HG03196 (cell line): ENCODE results near the gene C2orf76.

Experiments used
- ATAC-seq: cut with Tn5 transposase; IDR thresholded peaks from one replicate; pipeline ENCODE4 v1.9.1; 2021; ENCODE audit not compliant: unreplicated experiment

Gene C2orf76

DNA sequence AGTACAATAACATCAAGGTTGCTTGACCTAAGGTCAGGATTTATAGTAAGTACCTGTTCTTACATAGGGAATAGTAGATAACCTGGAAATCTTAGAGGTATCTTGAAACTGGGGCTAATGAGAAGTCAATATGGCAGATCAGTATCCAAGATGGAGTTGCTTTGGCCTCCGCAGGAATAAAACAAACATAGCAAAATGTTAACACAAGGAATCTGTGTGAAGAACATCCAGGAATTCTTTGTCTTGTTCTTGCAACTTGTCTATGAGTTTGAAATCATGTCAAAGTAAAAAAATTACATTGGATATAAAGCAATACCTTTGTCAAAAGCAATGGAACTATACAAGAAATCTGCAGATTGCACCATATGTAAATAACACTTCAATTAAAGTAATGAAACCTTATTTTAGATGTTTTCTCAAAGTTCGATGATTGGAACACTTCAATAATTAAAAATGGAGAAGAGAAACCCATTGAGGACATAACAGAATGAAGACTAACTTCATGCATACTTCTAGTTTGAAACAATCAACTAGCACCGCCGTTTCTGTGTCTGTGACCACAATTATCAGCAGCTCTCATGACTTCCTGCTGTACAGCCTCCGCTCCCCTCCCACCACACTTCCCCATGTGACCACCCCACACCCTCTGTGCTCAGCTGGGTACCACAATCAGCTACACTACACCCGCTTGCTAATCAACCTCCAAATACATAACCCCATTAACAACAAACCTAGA lies 27.6 kb downstream of the C2orf76 start:
- peak; percentile 97 for ATAC-seq

DNA sequence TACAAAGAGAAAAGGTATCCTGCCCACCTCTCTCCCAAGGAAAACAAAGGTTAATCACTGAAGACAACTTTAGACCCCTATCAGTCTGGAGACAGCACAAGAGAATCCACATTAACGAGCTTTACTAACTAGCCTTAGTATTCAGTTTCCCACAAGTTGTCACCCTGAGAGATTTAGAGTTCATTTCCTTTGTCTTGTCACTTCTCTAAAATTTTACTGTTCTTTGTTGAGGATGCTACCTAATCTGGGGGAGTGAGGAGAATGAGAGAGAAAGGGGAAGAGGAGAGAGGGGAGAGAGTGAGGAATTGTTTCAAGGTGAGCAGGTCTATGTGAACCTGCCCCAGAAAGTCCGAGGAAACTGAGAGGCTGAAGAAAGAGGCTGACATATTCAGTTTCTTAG lies 28.4 kb downstream of the C2orf76 start:
- no peak for ATAC-seq

GRCh38 chr2:119337749-119338148 lies 28.9 kb downstream of the C2orf76 start:
- no peak for ATAC-seq

DNA sequence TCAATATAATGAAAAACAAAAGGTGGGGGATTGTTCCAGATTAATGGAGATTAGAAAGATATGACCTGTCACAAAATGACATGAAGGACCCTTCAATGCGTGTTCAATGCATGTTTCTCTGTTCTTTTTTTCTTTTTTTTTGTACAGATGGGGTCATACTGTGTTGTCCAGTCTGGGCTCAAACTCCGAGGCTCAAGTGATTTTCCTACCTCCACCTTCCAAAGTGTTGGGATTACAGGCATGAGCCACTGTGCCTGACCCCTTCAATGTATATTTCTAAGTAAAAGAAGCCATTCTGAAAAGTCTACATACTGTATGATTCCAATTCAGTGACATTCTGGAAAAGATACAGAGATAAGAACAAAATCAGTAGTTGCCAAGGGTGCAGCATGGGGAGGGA lies 32.8 kb downstream of the C2orf76 start:
- no peak for ATAC-seq

GRCh38 chr2:119333360-119333759 lies 33.3 kb downstream of the C2orf76 start:
- no peak for ATAC-seq

DNA sequence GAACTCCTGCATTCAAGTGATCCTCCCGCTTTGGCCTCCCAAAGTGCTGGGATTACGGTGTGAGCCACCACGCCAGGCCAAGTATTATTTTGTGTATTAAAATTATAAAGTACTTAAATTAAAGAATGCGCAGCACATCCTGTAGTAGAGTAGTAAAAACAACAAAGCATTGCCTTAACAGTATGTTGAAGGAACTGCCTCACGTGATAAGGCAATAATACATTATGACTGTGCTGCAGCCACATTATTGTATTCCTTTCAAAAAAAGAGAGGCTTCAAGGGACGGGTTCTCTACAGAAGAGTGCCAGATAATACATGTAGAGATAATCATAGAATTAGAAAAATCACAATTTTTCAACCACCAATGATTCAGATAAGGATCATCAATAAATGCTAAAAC lies 33.7 kb downstream of the C2orf76 start:
- no peak for ATAC-seq

DNA sequence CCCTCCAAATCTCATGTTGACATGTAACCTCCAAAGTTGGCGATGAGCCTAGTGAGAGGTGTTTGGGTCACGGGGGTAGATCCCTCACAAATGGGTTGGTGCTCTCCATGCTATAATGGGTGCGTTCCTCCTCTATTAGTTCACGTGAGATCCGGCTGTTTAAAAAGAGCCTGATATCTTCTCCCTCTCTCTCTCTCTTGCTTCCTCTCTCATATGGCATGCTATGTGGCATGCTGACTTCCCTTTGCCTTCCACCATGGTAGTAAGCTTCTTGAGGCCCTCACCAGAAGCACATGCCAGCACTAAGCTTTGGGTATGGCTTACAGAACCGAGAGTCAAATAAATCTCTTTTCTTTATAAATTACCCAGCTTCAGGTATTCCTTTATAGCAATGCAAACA lies 39.2 kb downstream of the C2orf76 start:
- ATAC-seq: no peak

GRCh38 chr2:119326938-119327337 lies 39.7 kb downstream of the C2orf76 start:
- no peak for ATAC-seq

DNA sequence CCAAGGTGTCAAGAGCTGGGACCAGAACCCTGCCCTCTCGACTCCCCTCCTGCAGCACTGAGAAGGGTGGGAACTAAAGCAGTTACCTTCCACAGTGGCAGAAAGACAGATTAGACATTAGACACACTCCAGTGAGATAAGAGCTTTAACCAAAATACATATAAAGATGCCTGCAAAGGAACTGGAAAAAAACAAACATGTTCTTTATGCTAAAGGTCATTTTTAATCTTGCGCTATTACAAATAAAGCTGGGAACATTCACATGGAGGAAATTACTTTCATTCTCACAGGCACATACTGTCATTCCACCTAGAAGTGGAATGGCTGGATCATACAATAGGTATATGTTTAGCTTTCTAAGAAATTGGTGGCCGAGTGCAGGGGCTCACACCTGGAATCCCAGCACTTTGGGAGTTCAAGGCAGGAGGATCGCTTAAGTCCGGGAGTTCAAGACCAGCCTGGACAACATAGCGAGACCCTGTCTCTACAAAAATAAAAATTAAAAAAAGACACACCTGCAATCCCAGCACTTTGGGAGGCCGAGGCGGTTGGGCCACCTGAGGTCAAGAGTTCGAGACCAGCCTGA lies 41.9 kb downstream of the C2orf76 start:
- no peak for ATAC-seq

DNA sequence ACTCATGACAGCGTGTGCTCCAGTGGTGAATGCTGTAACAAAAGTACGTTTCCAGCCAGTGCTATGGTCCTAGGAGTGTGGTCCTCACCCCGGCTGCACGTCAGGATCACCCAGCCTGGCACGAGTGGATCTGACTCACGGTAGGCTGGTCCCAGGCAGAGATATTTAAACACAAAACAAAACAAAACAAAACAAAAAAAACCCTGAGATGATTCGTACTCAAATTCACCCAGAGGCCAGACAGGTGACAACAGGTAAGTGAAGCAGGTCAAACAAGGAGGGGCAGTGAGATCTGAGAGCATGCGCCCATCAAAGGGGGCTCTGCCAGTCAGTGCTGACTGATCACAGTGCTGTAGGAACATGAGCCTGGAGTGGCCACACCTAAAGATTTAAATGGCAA lies 43.2 kb downstream of the C2orf76 start:
- ATAC-seq: no peak

GRCh38 chr2:119319593-119319992 lies 47.0 kb downstream of the C2orf76 start:
- ATAC-seq: no peak

- ATAC-seq: no peak
These were observed 49.1 kb downstream of the C2orf76 start for GRCh38 chr2:119317554-119317953.

DNA sequence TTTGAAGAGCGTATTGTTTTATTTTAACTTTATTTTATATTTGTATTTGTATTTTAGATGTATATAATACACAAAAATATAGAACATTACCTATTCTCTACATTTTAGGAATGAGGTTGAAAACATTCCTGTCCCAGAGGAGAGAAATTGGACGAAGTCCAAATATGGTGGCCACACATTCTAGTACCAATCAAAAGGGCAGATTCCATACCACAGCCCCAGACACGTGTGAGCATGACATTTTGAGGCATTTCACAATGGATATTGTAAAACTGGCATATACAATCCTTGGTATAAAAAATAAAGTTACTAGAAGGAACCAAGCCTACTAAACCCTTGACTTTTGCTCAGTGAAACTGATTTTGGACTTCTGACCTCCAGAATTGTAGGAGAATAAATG lies 50.6 kb downstream of the C2orf76 start:
- no peak for ATAC-seq

DNA sequence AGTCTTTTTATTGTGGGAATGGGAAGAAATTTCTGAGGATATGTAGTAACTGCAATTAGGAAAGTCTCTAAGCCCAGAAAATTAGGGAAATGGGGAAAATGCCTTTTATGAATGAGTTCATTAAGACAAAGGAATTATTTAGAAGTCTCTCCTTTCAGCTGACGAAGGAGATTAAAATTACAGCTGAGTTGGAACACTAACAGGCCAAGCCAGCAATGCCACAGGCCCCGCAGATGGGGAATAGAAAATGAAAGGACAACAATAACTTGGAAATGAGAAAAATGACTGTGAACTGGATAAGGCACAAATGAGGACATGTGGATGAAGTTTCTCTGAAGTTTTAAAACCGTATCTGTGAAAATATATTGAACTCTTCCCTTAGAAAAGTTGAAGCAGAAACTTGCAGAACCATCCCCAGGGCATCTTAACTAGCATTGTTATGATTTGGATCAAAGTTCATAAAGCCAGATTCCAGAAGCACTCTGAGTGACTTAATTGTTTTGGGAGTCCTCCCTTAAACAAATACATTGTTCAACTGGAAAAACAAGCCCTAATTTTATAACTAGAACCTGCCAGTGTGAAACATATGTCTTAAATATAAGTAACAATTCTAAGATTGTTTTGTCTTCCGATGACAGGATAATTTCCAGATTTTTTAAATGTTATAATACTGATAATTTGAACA lies 51.3 kb downstream of the C2orf76 start:
- ATAC-seq: no peak

- no peak for ATAC-seq
These were observed 54.8 kb downstream of the C2orf76 start for GRCh38 chr2:119311831-119312230.

- no peak for ATAC-seq
These were observed 55.3 kb downstream of the C2orf76 start for GRCh38 chr2:119311371-119311770.

DNA sequence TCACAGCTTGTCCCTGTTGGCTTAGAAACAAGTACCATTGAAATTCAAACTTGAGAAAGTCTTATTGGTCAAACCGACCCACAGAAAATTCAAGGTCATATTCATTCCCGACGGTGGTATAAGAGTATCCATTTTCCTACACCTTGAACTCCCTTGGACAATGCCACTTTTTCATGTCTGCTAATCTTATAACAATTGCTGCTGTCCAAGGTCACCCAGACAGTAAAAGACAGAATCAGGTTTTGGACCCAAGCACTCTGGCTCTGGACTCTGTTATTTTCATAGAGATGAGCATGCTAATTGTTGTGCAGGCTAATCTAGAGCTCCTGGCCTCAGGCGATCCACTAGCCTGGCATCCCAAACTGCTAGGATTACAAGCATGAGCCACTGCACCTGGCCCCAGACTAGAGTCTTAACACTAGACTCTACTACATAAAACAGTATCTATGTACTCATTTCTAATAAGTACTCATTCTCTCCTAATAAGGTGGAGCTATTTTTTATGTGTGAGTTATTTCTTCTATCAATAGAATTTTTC lies 57.8 kb downstream of the C2orf76 start:
- ATAC-seq: no peak

DNA sequence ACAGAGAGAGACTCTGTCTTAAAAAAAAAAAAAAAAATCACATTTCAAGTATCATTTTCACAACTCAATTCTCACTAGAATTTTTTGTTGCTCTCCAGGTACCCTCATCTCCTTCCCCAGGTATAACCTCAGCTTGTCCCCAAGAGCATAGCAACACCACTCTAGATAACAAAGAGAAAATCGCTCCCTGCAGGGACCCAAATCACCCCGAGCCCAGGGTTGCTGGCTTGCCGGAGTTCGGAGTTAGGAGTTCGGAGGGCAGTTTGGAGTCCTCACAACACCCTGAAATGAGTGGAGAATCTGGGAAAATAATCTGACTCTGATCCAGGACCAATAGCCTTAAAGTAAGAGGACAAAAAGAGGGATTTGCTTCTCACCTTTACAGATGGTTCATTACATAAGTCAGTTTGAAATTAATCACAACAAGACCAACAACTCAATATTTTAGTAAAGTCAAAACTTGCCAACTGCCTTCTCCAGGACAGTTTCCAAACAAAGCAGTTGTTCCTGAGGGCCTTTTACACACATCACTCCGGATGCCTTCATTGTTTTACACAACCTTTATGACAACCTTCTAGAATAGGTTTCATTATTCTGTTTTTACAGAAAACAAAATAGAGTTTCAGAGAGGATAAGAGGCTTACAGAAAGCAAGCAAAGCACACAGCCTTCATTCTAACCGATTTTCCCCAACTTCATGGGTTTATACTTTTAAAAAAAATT lies 59.1 kb downstream of the C2orf76 start:
- no peak for ATAC-seq

DNA sequence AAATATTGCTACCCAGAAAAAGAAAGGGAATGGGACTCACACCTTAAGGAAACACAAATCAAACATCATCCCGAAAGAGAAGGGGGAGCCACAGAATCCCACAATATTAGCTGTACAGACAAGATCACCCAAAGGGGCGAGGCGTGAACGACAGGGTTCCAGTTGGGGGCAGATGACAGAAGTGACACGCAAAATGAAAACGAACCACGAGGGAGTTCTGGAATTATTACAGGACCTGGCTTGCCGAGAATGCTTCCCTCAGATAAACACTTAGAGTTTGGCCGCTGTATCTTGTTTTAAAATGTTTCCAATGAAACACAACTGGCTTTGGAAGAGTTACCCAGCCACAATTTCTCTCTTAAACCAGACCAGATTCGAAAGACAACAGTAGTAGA lies 60.4 kb downstream of the C2orf76 start:
- no peak for ATAC-seq

- ATAC-seq: no peak
These were observed 61.0 kb downstream of the C2orf76 start for GRCh38 chr2:119305497-119306195.

DNA sequence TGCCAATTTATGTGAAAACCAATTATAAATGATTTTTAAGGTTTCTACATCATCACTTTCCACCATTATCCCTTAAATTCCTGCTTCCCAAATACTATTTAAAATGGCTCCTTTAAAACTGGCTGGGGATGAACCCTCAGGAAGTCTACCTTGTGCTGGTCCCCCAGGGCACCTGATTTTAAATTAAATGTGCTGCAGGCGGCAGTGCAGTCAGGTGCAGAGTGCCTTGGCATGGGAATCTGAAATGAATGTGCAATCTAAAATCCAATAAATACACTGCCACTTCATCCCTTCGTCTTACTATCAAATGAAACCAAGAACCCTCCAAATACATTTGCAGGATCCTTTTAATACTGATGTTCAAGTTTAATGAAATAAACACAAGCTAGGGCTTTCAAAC lies 61.8 kb downstream of the C2orf76 start:
- ATAC-seq: no peak
